Measurements from ENCODE around the gene NKD2. TPM values are rescaled to one million over a fixed set of nuclear protein-coding genes. Genes with fewer than 3 reads are reported as not detected.
"Not testable (repeated sequence)": the region's sequence is repeated elsewhere in the genome, so short reads cannot be mapped to it uniquely, and the experiment has no call there.

NKD2 gene
- polyA plus RNA-seq, 1 of the 3 experiments (the other 2 are of a cell fraction) = not detected

DNA sequence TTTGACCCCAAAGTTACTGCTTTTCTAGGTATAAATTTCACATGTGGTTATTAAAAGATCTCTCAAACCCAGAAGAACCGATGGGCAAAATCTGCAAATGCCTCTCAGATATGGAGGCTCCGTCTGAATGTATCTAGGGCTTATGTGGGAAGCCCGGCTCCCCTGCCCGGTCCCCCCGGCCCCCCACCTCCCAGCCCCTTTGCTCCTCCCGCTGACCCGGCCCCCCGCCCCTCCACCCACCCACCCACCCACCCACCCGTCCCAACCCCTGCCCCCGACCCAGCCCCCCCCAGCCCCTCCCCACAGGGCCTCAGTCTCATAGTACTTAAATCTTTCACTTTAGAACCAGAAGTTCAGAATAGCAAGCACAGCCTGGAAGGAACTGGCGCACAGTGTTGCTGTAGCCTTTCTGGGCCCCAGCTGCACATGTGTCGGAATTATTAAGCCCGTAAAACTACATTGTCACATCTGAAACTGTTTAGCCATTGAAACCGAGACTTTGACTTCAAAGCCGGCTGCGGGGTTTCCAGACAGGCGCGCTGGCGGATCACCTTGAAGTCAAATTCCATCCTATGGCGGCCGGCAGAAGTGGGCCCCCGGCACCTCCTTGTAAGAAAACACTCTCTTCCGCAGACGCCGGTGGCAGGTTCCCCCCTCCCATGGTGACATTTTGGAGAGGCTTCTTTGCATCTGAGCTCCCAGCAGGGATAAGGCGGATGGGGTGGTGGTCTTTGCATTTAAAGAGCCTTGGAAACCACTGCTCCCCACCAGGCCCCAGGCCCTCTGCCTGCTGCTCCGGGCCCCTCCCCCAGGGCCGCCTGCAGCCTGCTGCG lies 12.8 kb downstream of the NKD2 start:
- Histone ChIP-seq H3K9me3 (no peaks in the 10 kb centered on the region), H3K27ac (ENCODE audit: low read depth in 2 of 2, low read length in 1 of 2) (no peak overlapping the region), H3K36me3 (replicated peaks in 1 of 2; ENCODE audit: control insufficient read depth in 1 of 2, insufficient read depth in 2 of 2, low read length in 1 of 2) (no peaks in the 10 kb centered on the region), H2AFZ (ENCODE audit: low read depth) (no peak overlapping the region), H3K4me1 (ENCODE audit: control insufficient read depth in 1 of 2, insufficient read depth in 2 of 2, low read depth in 1 of 2, low read length in 1 of 2) (no peaks in the 10 kb centered on the region; a peak in 1 of 4 replicates), H3K79me2 (ENCODE audit: insufficient read depth) (no peaks in the 10 kb centered on the region), H3F3A (replicated peaks; ENCODE audit: insufficient read depth) (no peaks in the 10 kb centered on the region), H3K27me3 (ENCODE audit: insufficient read depth) (no peaks in the 10 kb centered on the region), H3K9ac (no peak overlapping the region), H3K4me2 (no peak overlapping the region), H4K20me1 (ENCODE audit: insufficient read depth) (no peaks in the 10 kb centered on the region), H3K9me2 (no peaks in the 10 kb centered on the region), H3K4me3 (ENCODE audit: low read depth in 2 of 2, low read length in 1 of 2) (no peak overlapping the region)
- ChIA-PET CTCF (interaction anchor here (6.0 kb wide), 1 partner anchor 13 kb away, joined by 41 read pairs; the partner anchor contains the start of gene NKD2), POLR2A (no interaction called here)
- DNase-seq = peak; percentile 38
- 52% methylated on average over 16 of the region's 29 CpGs for WGBS (ENCODE audit: low lambda C conversion rate)
- TF ChIP-seq TCF12 (IDR thresholded peaks at IDR 0.05) = no peak
- no peak for TF ChIP-seq TEAD4 (IDR thresholded peaks at IDR 0.05; ENCODE audit: borderline replicate concordance, insufficient read depth)
- no peak for TF ChIP-seq FOXM1 (IDR thresholded peaks at IDR 0.05; ENCODE audit: low read depth)
- TF ChIP-seq ZBTB33 (IDR thresholded peaks at IDR 0.05; ENCODE audit: borderline replicate concordance, low read depth) = no peak
- TF ChIP-seq CTCF (IDR thresholded peaks at IDR 0.05) = no peak
- TF ChIP-seq SMC3 (IDR thresholded peaks at IDR 0.05; ENCODE audit: low read depth, low read length) = no peak
- no peak for TF ChIP-seq EP300 (IDR thresholded peaks at IDR 0.05; ENCODE audit: borderline replicate concordance in 1 of 2, low read depth in 1 of 2, low read length in 1 of 2)
- no peak for TF ChIP-seq GABPA (IDR thresholded peaks at IDR 0.05; ENCODE audit: low read depth)
- no peak for TF ChIP-seq NFIC (IDR thresholded peaks at IDR 0.05; ENCODE audit: borderline replicate concordance)
- TF ChIP-seq REST (IDR thresholded peaks at IDR 0.05; ENCODE audit: low read depth, low read length) = no peak
- no peak for TF ChIP-seq MXI1 (IDR thresholded peaks at IDR 0.05; ENCODE audit: low read depth, low read length)
- no peak for TF ChIP-seq GATA2 (CRISPR knock-in tag; IDR thresholded peaks at IDR 0.05)
- TF ChIP-seq EZH2phosphoT487 (IDR thresholded peaks at IDR 0.05; ENCODE audit: borderline replicate concordance, low read depth) = no peak
- TF ChIP-seq, protein P1, sequence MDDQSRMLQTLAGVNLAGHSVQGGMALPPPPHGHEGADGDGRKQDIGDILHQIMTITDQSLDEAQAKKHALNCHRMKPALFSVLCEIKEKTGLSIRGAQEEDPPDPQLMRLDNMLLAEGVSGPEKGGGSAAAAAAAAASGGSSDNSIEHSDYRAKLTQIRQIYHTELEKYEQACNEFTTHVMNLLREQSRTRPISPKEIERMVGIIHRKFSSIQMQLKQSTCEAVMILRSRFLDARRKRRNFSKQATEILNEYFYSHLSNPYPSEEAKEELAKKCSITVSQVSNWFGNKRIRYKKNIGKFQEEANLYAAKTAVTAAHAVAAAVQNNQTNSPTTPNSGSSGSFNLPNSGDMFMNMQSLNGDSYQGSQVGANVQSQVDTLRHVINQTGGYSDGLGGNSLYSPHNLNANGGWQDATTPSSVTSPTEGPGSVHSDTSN (IDR thresholded peaks at IDR 0.05) = no peak
- no peak for TF ChIP-seq CHD2 (IDR thresholded peaks at IDR 0.05; ENCODE audit: low read length, partially characterized antibody)
- TF ChIP-seq RFX5 (IDR thresholded peaks at IDR 0.05; ENCODE audit: low read length) = no peak
- TF ChIP-seq RCOR1 (IDR thresholded peaks at IDR 0.05; ENCODE audit: low read length) = no peak

GRCh38 chr5:1021969-1022336 lies 13.4 kb downstream of the NKD2 start:
- H3K27me3 ChIP-seq (ENCODE audit: insufficient read depth); H3F3A ChIP-seq (replicated peaks; ENCODE audit: insufficient read depth); H3K9ac ChIP-seq; H3K4me3 ChIP-seq (ENCODE audit: low read depth in 2 of 2, low read length in 1 of 2); H3K27ac ChIP-seq (ENCODE audit: low read depth in 2 of 2, low read length in 1 of 2); POLR2A ChIA-PET; H3K9me2 ChIP-seq; H3K36me3 ChIP-seq (replicated peaks in 1 of 2; ENCODE audit: control insufficient read depth in 1 of 2, insufficient read depth in 2 of 2, low read length in 1 of 2); H2AFZ ChIP-seq (ENCODE audit: low read depth); H4K20me1 ChIP-seq (ENCODE audit: insufficient read depth); H3K79me2 ChIP-seq (ENCODE audit: insufficient read depth); H3K4me1 ChIP-seq (ENCODE audit: control insufficient read depth in 1 of 2, insufficient read depth in 2 of 2, low read depth in 1 of 2, low read length in 1 of 2); DNase-seq; H3K4me2 ChIP-seq; H3K9me3 ChIP-seq: not testable (repeated sequence)
- CTCF ChIA-PET = interaction anchor here (6.0 kb wide), 1 partner anchor 13 kb away, joined by 41 read pairs; the partner anchor contains the start of gene NKD2
- 84% methylated on average over 8 of the region's 9 CpGs for WGBS (ENCODE audit: low lambda C conversion rate)
